Activated naive CD4-positive, alpha-beta T cell treated with anti-CD3 and anti-CD28 coated beads, Interleukin-2, amount 50 U/mL, for 72 hours (primary cell): Measurements from ENCODE around the gene MCOLN1. TPM values are rescaled to one million over a fixed set of nuclear protein-coding genes. Genes with fewer than 3 reads are reported as not detected.
A peak's percentile ranks its signal among the peaks of the same experiment; 100 is the strongest.
"Not testable (repeated sequence)": the region's sequence is repeated elsewhere in the genome, so short reads cannot be mapped to it uniquely, and the experiment has no call there.

Experiments
- ATAC-seq, 2 donors: fragments of 150-1000 bp; cut with Tn5 transposase; 2 replicates each; pipeline ENCODE4 v1.10.0; 2021; ENCODE audit warnings: mild to moderate bottlenecking in 2 of 2, moderate library complexity in 2 of 2
- DNase-seq, 2 donors: peaks; one replicate each; pipeline ENCODE4 v3.0.0; 2021 to 2022; ENCODE audit warnings: low spot score in 2 of 2
- H3K27ac Mint-ChIP-seq, 2 donors: one replicate each; pipeline ENCODE4 v1.8.0; 2022; ENCODE audit warnings: mild to moderate bottlenecking in 2 of 2, mixed read lengths in 2 of 2
- H3K36me3 Mint-ChIP-seq, 2 donors: one replicate each; pipeline ENCODE4 v1.8.0; 2022; ENCODE audit warnings: mixed read lengths in 2 of 2
- H3K9me3 Mint-ChIP-seq, 2 donors: one replicate each; pipeline ENCODE4 v1.8.0; 2022; ENCODE audit warnings: mixed read lengths in 2 of 2
- total RNA-seq, 2 donors: library from RNA; stranded (reverse); gene quantifications; one replicate each; pipeline ENCODE4 v1.2.3, GENCODE V29; 2022

Gene MCOLN1
- total RNA-seq, 2 donors from 2014 or later, result 10.3 to 11.0 TPM

DNA sequence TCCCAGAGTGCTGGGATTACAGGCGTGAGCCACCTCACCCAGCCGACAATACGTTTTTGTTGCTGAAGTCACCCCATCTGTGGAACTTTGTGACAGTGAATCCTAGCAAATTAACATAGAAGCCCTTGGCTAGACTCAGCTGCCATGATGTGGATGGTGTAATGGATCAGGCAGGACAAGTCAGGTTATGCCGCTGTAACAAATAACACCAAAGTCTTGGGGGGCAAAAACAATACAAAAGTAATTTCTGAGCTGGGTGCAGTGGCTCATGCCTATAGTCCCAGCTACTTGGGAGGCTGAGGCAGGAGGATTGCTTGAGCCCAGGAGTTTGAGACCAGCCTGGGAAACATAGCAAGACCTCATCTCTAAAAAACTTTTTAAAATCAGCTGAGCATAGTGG, 42.4 kb downstream of the MCOLN1 start:
- ATAC-seq (no peak), DNase-seq (no peak)
- peaks cover 4 to 5% of the 10 kb centered on the region in 2 donors for H3K36me3 Mint-ChIP-seq
- H3K9me3 Mint-ChIP-seq, result no peaks in the 10 kb centered on the region
- H3K27ac Mint-ChIP-seq, result peak overlapping the region in 1 of 2 donors; percentile 72

GRCh38 chr19:7565332-7565731, 42.9 kb downstream of the MCOLN1 start:
- Mint-ChIP-seq H3K27ac (no peak overlapping the region), H3K36me3 (peaks cover 1 to 2% of the 10 kb centered on the region in 2 donors), H3K9me3 (no peaks in the 10 kb centered on the region)
- no peak for DNase-seq
- no peak for ATAC-seq

GRCh38 chr19:7570761-7571160, 48.3 kb downstream of the MCOLN1 start:
- Mint-ChIP-seq H3K9me3 (no peaks in the 10 kb centered on the region), H3K36me3 (no peaks in the 10 kb centered on the region), H3K27ac (no peak overlapping the region)
- no peak for ATAC-seq
- DNase-seq, result no peak

GRCh38 chr19:7575434-7576040, 53.1 kb downstream of the MCOLN1 start:
- Mint-ChIP-seq H3K27ac (no peak overlapping the region), H3K9me3 (no peaks in the 10 kb centered on the region), H3K36me3 (no peaks in the 10 kb centered on the region)
- ATAC-seq, result peak in 1 of 2 donors; percentile 31
- DNase-seq, result no peak

- not testable (repeated sequence) for H3K9me3 Mint-ChIP-seq, ATAC-seq, H3K36me3 Mint-ChIP-seq, H3K27ac Mint-ChIP-seq, DNase-seq
These were observed 55.0 kb downstream of the MCOLN1 start for GRCh38 chr19:7577422-7577821.

DNA sequence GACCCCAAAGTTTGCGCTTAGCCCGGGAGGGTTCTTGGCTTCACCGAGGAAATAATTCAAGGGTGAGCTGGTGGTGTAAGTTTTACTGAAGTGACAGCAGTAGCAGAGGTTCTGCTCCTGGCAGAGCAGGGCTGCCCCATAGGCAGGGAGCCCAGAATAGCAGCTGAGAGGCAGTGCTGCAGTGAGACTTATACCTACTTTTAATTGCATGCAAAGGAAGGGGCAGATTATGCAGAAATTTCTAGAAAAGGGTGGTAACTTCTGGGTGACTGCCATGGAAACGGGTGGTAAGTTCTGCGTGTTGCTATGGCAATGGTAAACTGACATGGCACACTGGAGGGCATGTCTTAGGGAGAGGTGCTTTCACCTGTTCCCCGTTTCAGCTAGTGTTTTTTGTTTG, 55.7 kb downstream of the MCOLN1 start:
- Mint-ChIP-seq H3K27ac (peak overlapping the region in 1 of 2 donors; percentile 16), H3K9me3 (no peaks in the 10 kb centered on the region), H3K36me3 (no peaks in the 10 kb centered on the region)
- DNase-seq (no peak), ATAC-seq (no peak)

GRCh38 chr19:7579182-7579581, 56.8 kb downstream of the MCOLN1 start:
- ATAC-seq, result no peak
- no peak overlapping the region for H3K27ac Mint-ChIP-seq
- no peak for DNase-seq
- no peaks in the 10 kb centered on the region for H3K36me3 Mint-ChIP-seq
- no peaks in the 10 kb centered on the region for H3K9me3 Mint-ChIP-seq

DNA sequence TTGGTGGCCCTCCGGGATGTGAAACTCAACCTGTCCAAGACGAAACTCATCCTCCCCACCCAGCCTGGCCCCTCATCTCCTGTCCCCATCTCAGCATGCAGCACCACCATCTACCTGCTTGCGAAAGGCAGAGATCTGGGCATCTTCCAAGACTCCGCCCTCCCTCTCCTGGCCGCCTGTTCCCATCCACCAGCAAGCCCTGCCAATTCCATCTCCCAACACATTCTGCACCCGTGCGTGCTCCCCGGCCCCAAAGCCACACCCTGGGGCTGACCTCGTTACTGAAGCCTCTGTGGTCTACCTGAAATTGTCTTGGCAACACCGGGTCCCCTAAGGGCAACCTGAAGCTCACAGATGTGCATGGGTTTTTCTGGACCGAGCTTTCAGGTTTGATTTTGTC, 60.0 kb downstream of the MCOLN1 start:
- no peaks in the 10 kb centered on the region for H3K9me3 Mint-ChIP-seq
- ATAC-seq (no peak), DNase-seq (no peak)
- H3K27ac Mint-ChIP-seq, result peak overlapping the region in 1 of 2 donors; percentile 55
- no peaks in the 10 kb centered on the region for H3K36me3 Mint-ChIP-seq

Other genes starting within 250 kb of the MCOLN1 start
- gene INSR, start 228.2 kb upstream of the MCOLN1 start, total RNA-seq, result 1 to 10 TPM; 3.6 TPM
- gene ARHGEF18, start 173.7 kb upstream of the MCOLN1 start, total RNA-seq, result 10 to 100 TPM; 30.1 to 36.0 TPM
- under 1 TPM; 0.27 to 0.74 TPM for gene PEX11G, start 33.6 kb upstream of the MCOLN1 start, total RNA-seq
- gene ZNF358, start 6.5 kb upstream of the MCOLN1 start, total RNA-seq, result 10 to 100 TPM in 1 of 2 donors, under 1 TPM in 1; 0.59 to 11.1 TPM
- gene PNPLA6, start 13.1 kb downstream of the MCOLN1 start, total RNA-seq, result 100 to 1,000 TPM; 102 to 138 TPM
- gene CAMSAP3, start 73.2 kb downstream of the MCOLN1 start, total RNA-seq, result under 1 TPM; 0.07 to 0.80 TPM
- 10 to 100 TPM; 46.4 to 65.6 TPM for gene XAB2, start 106.9 kb downstream of the MCOLN1 start, total RNA-seq
- 100 to 1,000 TPM; 101 to 108 TPM for gene PET100, start 107.2 kb downstream of the MCOLN1 start, total RNA-seq
- gene PCP2, start 111.1 kb downstream of the MCOLN1 start, total RNA-seq, result 1 to 10 TPM; 1.8 to 4.2 TPM
- gene STXBP2, start 114.5 kb downstream of the MCOLN1 start, total RNA-seq, result 100 to 1,000 TPM; 103 to 111 TPM
- gene RETN, start 146.4 kb downstream of the MCOLN1 start, total RNA-seq, result not detected
- gene MCEMP1, start 154.5 kb downstream of the MCOLN1 start, total RNA-seq, result not detected
- gene TRAPPC5, start 158.2 kb downstream of the MCOLN1 start, total RNA-seq, result 10 to 100 TPM; 58.9 to 84.4 TPM
- gene FCER2, start 179.5 kb downstream of the MCOLN1 start, total RNA-seq, result under 1 TPM; 0.56 to 0.57 TPM
- not detected for gene CLEC4G, start 209.5 kb downstream of the MCOLN1 start, total RNA-seq
- gene CD209, start 224.9 kb downstream of the MCOLN1 start, total RNA-seq, result not detected
- not detected for gene CLEC4M, start 240.6 kb downstream of the MCOLN1 start, total RNA-seq